HG03175 (cell line): ENCODE measurements around the gene MARCHF2.

Experiments
- ATAC-seq: cut with Tn5 transposase; IDR thresholded peaks from one replicate; pipeline ENCODE4 v1.9.1; 2021; ENCODE audit warnings: mild to moderate bottlenecking, moderate library complexity; ENCODE audit not compliant: unreplicated experiment

The MARCHF2 gene

DNA sequence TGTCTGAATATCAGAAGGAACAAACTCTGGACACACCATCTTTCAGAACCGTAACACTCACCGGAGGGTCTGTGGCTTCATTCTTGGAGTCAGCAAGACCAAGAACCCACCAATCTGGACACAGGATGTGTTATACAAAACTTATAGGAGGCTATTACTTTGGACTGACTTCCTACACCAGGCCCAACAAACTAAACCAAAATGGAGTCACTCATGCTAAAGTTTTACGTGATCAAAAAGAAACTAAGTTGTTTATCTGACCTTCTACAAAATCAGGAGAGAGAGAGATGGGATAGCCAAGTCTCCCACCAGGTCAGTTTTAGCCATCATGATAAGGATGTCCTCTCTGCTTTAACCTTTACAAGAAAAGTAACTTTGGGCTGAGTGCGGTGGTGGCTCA, 26.1 kb upstream of the MARCHF2 start:
- no peak for ATAC-seq

DNA sequence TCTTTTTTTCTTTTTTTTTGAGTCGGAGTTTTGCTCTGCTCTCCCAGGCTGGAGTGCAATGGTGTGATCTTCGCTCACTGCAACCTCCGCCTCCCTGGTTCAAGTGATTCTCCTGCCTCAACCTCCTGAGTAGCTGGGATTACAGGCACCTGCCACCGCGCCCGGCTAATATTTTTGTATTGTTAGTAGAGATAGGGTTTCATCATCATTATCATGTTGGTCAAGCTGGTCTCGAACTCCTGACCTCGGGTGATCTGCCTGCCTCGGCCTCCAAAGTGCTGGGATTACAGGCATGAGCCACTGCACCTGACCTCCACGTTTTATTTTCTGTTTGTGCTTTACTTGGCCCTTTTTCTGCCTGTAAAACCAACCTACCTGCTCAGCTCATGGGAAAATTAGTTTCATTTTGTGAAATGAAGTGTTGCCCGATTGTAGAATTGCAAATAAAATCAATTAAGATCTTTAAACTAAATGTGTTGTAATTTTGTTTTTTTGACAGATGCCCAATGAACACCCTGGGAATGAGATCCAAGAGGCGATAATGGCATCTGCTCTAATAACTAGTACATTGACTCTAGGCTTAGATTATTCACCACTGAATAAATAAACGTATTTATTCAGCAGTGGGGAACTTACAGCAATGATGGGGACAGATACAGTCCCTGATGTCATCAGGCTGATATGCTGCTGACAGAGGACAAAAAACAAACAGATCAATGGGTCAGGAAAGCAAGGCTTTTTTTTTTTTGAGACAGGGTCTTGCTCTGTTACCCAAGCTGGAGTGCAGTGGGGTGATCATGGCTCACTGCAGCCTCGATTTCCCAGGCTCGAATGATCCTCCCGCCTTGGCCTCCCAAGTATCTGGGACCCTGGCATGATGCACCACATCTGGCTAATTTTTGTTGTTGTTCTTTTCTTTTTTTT, 25.2 kb upstream of the MARCHF2 start:
- ATAC-seq: no peak

DNA sequence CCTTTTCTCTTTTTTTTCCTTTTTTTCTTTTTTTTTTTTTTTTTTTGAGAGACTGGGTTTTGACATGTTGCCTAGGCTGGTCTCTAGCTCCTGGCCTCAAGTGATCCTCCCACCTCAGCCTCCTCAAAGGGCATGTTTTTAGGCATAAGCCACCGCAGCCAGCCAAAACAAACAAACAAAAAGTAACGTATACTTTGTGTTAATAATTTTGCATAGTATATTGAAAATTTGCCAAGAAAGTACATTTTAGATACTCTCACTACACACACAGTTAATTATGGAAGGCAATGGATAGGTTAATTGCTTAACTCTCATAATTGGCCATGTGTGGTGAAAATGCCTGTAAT, 24.5 kb upstream of the MARCHF2 start:
- no peak for ATAC-seq

DNA sequence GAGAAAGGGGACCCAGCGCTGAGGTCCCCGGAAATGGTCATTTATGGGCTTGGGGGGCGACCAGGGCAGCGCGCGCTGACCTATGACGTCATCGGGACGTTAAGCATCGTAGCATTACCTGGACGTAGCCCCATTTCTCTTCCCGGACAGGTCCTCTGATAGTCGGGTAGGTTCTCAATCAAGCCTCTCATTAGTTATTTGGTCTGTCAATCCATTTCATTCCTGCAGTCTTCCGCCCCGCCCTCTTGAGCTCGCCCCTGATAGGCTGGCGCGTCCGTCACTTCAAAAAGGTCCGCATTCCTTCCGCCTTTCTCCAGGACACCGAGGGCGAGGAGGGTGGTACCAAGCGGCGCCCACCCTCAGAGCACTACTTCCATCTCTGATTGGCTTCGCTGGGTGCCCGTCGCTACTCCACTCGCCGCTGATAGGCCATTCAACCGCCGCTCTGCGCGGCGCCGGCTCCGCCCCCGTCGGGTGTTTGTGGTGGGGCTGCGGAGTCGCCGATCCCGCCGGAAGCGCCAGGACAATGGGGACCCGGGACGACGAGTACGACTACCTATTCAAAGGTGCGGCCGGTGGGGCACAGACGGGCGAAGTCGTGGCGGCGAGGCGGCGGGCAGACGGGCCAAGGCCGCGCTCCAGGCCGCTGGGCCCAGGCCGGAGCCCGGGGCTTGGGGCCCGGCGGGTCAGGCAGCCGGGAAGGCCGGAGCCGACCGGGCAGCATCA, 23.1 kb upstream of the MARCHF2 start, which contains the start of gene RAB11B:
TSS of gene RAB11B (plus strand) at position 470 of the 726 bp plus-strand sequence. CDS start at position 527, 57 bp downstream.
- peak; percentile 92 for ATAC-seq

DNA sequence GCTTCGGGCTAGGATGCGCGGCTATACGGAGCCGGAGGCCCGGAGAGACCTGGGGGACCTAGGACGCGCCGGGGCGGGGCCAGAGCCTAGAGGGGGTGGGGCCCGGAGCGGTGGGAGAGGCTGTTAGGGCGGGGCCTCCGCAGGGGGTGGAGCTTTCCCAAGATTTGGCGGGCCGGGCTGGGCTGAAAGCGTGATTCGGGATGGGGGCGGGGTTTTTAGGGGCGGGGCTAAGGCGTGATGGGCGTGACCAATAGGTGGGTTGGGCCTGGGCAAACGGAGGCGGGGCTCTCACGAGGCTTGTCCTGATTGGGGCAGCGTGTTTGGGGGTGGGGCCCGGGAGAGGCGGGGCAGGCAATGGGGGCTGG, 22.5 kb upstream of the MARCHF2 start:
- peak; percentile 33 for ATAC-seq

DNA sequence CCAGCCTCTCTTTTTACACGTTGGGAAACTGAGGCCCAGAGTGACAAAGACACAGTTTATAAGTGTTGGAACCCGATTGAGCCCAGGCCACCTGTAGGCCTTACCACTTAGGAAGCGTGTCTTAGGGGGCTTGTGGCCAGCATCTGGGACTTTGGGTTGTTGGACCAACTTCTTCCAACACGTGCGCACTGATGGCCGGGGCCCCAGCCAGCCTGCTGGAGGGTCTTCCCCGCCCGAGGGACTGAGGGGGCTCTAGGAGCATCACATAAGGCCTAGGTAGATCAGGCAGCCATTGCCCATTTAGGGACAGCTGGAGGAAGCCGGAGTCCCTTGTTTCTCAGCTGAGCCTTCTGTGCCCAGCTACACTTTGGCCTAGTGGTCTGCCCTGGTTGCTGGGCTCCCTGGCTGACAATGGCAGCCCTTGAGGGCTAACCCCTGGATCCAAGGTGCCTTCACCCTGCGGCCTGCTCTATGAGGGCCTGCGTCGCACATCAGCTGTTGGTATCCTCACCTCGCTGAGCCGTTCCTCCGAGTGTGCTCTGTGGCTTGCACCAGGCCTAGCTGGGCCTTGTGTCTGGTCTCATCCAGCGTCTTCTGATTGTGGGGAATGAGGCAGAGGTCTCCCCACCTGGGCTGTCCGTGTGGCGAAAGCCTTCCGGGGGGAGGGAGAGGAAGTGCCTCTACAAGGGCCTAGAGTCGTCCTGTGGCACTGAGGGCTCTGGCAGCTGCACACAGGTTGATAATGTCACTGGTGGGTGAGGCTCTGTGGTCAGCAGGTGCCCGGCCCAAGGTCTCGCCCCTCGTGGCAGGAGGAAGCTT, 21.7 kb upstream of the MARCHF2 start:
- ATAC-seq: no peak

DNA sequence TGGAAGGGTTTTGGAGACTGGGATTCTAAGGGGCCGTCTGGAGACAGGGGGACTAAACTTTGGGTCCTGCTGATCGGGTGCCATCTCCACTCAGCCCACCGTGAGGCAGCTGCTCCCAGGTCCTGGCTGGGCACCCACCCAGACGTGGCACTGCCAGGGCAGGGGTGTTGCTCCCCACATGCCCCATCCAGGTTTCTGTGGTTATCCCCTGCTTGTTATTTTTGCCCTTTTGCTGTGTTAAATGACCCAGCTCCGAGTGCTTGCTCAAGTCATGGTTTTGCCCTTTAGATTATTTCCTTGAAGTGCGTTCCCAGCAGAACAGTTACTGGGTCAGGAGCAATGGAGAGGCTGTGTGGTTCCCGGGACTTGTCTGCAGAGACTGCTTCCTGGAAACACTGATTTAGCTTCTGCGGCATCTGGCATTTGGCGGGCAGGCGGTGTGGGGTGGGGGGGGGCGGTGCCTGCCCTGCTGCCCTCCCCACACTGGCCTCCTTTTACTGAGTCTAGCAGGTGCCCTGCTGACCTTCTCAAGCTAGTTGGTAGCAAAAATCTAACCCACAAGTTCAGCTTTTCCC, 21.0 kb upstream of the MARCHF2 start:
- no peak for ATAC-seq

DNA sequence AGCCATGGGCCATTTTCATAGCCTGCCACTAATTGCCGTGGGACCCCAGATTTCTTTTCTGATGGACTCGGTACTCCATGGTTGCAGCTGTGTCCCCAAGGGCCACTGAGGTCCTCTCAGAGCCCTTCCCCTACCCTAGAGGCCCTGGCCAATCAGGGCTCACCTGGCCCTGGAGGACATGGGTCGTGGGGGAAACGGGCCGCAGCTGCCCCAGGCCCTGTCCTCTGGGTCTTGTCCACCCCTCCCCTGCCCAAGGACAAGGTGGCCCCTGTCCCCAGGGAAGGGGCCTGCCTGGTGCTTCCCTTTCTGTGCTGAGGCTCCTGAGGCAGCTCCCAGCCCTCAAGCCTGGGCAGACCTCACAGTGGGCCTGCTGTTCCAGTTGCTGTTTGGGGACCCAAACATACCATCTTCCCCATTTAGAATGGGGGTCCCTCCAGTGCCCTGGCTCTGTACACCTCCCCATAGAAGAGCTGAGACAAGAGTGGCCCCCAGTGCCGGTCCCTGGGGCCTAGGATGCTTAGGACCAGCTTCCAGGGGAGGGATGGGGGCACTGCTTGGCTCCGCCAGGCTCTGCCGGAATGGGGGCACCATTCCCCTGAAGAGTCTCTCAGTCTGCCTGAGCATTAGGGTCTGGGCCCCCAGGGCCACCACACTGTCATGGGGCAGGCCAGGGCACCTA, 19.8 kb upstream of the MARCHF2 start:
- ATAC-seq: no peak

DNA sequence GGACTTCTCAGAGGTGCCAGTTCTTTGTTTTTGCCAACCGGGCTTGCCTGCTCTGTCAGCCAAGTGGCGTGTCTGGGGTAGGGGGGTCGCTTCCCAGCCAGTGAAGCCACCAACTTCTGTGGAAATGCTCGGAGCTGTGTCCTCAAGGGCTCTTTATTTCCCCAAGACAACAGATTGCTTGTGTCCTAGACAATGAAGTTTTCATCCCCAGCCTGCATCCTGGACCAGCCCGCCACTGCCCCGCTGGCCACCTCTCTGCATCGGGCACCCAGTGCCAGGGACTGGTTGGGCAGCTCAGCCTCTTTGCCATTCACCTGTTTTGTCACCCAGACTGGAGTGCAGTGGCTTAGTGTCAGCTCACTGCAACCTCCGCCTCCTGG, 19.2 kb upstream of the MARCHF2 start:
- ATAC-seq: no peak

DNA sequence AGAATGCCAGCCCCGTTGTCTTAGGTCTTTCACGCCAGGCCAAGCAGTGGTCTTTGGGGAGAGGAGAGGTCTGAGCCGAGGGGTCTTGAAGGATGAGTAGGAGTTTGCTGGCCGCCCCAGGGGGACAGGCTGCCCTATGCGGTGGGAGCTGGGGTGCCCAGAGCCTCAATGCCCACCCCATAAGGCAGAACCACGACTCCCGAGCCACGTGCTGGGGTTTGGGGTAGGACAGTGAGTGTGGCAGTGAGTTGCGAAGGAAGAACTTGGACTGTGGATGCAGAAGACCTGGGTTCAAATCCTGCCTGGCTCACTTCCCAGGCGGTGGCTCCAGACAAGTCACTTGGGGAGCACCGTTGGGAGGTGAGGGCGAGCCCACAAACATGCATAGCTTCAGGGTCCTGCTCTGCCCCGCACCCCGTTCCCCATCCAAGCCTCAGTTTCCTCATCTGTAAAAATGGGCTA, 17.5 kb upstream of the MARCHF2 start:
- no peak for ATAC-seq

DNA sequence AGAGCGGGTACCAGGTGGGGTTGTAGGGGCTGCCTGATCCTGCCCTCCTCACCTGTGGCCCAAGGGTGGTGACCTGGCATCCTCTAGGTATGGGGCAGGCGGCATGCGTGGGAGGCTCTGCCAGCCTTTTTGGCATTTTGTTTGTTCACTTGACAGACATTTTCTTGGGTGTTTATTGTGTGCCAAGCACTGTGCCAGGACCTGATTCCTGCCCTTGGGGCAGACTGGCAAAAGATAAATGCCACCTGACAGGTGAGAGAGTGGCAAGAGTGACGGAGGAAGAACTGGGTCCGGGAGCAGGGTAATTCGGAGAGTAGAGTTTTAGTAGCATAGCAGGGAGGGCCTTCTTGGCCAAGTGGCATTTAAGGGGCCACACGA, 16.9 kb upstream of the MARCHF2 start:
- ATAC-seq: no peak

DNA sequence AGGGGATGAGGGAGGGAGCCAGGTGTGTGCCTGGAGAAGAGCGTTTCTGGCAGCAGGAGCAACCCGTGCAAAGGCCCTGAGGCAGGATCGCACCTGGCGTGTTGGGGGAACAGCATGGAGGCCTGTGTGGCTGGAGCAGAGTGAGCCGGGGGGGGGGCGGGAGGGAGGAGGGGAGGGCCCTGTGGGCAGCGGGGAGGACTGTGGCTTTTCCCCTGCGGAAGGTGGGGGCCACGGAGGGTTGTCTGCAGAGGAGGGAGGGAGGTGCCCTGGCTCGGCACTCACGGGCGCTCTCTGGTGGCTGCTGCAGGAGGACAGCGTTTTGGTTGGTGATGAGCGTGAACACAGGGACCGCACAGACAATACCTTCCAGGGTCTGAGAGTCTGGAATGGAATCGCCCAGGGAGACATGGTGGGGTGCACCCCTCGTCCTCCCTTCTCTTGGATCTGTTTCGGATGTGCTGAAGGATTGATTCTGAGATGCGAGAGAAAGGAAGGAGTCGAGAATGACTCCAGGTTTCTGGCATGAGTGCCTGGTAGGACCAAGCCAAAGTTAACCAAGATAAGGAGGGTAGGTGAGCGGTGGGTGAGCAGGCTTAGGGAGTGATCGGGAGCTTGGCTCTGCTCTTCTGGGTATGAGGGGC, 16.4 kb upstream of the MARCHF2 start:
- ATAC-seq: no peak

DNA sequence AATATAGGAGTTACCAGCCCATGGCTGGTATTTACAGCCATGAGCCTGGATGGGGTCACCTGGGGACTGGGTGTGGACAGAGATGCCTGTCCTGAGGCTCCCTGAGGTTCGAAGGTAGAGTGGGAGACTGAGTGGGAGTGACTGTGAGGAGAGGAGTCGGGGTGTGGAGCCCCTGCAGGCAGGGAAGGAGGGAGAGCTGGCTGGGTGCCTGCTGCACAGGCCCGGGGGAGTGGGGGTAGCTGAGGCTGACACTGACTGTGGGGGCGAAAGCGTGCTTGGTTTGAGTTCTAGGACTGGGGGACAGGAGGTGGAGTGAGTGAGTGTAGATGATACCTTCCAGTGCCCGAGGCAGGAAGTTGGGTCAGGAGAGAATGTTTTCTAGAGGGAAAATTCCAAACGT, 15.8 kb upstream of the MARCHF2 start:
- ATAC-seq: no peak

DNA sequence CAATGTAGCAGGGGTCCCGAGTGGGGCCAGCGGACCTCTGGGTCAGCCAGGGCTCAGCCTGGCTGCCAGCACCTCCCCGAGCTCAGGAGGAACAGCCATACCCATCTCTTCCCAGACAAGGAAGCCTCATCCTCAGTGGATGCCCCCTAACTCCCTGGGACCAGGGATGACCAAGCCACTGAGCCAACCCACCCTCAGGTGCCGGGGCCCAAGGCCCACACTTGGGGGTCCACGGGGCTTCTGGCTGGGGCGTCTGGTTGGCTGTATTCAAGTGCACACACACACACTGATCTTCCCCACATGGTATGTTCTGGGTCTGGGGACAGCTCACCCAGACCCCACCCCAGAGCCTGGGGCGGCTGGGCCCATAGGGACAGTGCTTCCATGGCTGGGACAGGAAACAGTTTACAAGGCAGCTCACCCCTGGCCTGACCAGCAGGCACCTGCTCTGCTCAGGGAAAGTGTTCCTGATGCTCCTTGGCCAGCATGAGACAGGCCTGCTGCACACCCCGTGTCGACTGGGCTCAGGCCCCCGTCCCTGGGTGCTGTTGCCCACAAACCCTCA, 15.3 kb upstream of the MARCHF2 start:
- no peak for ATAC-seq

DNA sequence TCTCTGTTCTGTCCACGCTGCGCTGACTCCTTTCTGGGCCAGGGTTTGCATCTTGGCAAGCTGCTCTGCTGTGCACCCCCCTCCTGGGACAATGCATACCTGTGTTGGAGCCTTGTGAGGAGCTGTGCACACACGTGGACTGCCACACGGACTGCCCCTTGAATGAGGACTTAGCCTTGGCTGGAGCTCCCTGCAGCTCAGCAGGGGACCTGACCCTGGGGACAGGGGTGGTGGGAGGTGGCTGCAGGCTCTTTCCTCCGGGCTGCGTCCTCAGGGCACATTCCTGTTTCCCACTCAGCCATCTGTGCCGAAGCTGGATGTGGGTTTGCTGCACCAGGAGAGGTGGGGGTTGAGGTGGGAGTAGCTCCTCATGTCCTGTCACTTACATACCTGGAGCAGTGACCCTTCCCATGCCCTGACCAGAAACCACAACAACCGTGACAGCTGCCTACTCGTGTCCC, 14.8 kb upstream of the MARCHF2 start:
- ATAC-seq: no peak

DNA sequence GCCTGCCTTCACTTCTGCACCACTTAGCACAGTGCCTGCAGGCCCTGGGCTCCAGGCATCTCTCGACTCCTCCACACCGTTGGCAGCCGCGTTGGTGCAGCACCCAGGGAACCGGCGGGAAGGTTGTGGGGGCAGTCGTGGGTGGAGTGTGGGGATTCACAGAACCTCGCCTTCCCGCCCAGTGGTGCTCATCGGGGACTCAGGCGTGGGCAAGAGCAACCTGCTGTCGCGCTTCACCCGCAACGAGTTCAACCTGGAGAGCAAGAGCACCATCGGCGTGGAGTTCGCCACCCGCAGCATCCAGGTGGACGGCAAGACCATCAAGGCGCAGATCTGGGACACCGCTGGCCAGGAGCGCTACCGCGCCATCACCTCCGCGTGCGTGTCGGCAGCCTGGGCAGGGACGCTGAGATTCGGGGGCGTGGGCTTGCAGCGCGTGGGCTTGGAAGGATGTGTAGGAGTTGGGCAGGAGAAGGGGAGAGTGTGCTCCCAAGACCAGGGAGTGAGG, 13.4 kb upstream of the MARCHF2 start:
- no peak for ATAC-seq

DNA sequence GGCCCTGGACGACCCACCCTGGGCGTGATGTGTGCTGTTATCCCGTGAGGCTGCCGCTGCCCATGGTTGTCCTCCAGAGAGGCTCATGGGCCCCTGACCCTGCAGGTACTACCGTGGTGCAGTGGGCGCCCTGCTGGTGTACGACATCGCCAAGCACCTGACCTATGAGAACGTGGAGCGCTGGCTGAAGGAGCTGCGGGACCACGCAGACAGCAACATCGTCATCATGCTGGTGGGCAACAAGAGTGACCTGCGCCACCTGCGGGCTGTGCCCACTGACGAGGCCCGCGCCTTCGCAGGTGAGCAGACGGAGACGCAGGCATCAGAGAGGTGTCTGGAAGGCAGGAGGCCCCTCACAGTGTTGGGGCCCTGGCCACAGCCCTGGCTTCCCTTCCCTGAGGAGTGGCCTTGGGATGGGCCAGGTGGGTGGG, 11.1 kb upstream of the MARCHF2 start:
- no peak for ATAC-seq

DNA sequence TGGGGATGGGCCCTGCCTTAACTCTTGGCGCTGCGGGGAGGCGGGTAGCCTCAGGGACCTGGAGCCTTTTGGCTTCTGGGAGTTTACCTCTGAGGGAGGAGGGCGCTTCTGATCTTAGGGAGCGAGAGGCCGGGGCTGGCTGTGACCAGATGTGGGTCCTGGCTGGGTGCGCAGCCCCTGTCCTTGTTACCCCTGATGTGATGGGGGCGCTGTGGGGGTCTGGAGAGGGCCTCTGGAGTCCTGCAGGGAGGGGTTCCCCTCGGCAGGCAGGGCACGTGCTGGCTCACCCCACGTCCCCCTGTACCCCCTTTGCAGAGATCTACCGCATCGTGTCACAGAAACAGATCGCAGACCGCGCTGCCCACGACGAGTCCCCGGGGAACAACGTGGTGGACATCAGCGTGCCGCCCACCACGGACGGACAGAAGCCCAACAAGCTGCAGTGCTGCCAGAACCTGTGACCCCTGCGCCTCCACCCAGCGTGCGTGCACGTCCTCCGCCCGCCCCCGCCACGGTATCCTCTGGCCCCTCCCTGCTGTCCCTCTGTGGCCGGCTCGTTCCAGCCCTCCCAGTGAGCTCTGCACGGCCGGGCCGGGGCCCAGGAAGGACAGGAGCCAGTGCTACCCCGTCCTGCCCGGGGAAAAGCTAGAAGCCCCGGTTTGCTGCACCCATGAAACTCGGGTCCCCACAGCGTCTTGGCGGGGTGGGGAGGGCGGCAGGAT, 9.8 kb upstream of the MARCHF2 start:
- no peak for ATAC-seq

DNA sequence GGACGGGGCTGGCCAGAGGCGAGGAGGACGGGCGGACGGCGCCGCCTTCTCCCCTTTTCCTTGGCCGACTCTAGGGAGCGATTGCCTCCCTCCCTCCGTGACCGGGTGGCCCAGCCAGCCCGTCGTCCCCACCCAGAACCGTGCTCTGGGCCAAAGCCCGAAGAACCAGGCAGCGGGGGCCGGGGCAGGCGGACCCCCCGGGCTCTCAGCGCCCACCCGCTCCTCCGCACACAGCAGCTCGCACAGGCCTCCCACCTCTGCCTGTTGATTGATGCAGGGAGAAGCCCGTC, 9.3 kb upstream of the MARCHF2 start:
- ATAC-seq: no peak
